HepG2 (cell line): ENCODE measurements around the gene IRX3. TPM values are rescaled to one million over a fixed set of nuclear protein-coding genes. Genes with fewer than 3 reads are reported as not detected.

Experiments used
- ATF7-NPFF ChIP-seq: sonication (generic); formaldehyde crosslinking; IDR thresholded peaks from 2 replicates; pipeline ENCODE4 v1.8.1; 2023; ENCODE audit warnings: mild to moderate bottlenecking, low read depth, missing genetic modification reagents, moderate library complexity
- CCDC6 ChIP-seq: sonication (generic); formaldehyde crosslinking; IDR thresholded peaks from 2 replicates; pipeline ENCODE4 v1.8.1; 2022; ENCODE audit warnings: mild to moderate bottlenecking, missing genetic modification reagents, moderate library complexity
- CEBPG ChIP-seq: IDR thresholded peaks from 2 replicates; pipeline ENCODE4 v1.6.1; 2016
- FLYWCH1 ChIP-seq: sonication (generic); formaldehyde crosslinking; IDR thresholded peaks from 2 replicates; pipeline ENCODE4 v1.8.1; 2023; ENCODE audit warnings: mild to moderate bottlenecking, missing genetic modification reagents
- GRHL1 ChIP-seq: sonication (generic); formaldehyde crosslinking; conservative IDR thresholded peaks from 2 replicates; pipeline ENCODE4 v1.8.0; 2022; ENCODE audit warnings: missing genetic modification reagents
- GZF1 ChIP-seq: sonication (generic); formaldehyde crosslinking; IDR thresholded peaks from 2 replicates; pipeline ENCODE4 v1.5.1; 2020; ENCODE audit warnings: mild to moderate bottlenecking, missing genetic modification reagents
- HNF1A ChIP-seq, 2 experiments: sonication (generic) in 1 of 2; formaldehyde crosslinking in 1 of 2; IDR thresholded peaks; 2 replicates each; pipeline versions ENCODE4 v1.4.0 to v1.6.1; 2016 to 2020; ENCODE audit warnings: borderline replicate concordance in 1 of 2, low read depth in 1 of 2, mild to moderate bottlenecking in 1 of 2, missing genetic modification reagents in 1 of 2
- KLF9 ChIP-seq: IDR thresholded peaks from 2 replicates; pipeline ENCODE4 v1.6.1; 2016; ENCODE audit warnings: low read depth
- MBD4 ChIP-seq: IDR thresholded peaks from 2 replicates; pipeline ENCODE4 v1.6.1; 2012; ENCODE audit warnings: low read length, inconsistent platforms, borderline replicate concordance
- NCOA5 ChIP-seq: sonication (generic); formaldehyde crosslinking; IDR thresholded peaks from 2 replicates; pipeline ENCODE4 v1.4.0; 2020; ENCODE audit warnings: missing genetic modification reagents
- NFE2L1 ChIP-seq: sonication (generic); formaldehyde crosslinking; IDR thresholded peaks from 2 replicates; pipeline ENCODE4 v1.4.0; 2020; ENCODE audit warnings: missing genetic modification reagents, mild to moderate bottlenecking, borderline replicate concordance
- SMARCE1 ChIP-seq: fragments of 450-650 bp; IDR thresholded peaks from 2 replicates; pipeline ENCODE4 v1.6.1; 2017; ENCODE audit warnings: borderline replicate concordance
- ZIK1 ChIP-seq: sonication (generic); formaldehyde crosslinking; IDR thresholded peaks from 2 replicates; pipeline ENCODE4 v1.5.0; 2020; ENCODE audit warnings: mild to moderate bottlenecking, low read depth, missing genetic modification reagents, borderline replicate concordance
- ZNF256 ChIP-seq: sonication (generic); formaldehyde crosslinking; conservative IDR thresholded peaks from 2 replicates; pipeline ENCODE4 v1.4.0; 2020; ENCODE audit warnings: missing genetic modification reagents
- ZNF383 ChIP-seq: sonication (generic); formaldehyde crosslinking; IDR thresholded peaks from 2 replicates; pipeline ENCODE4 v1.4.0; 2020; ENCODE audit warnings: missing genetic modification reagents, mild to moderate bottlenecking, borderline replicate concordance
- ZNF44 ChIP-seq: sonication (generic); formaldehyde crosslinking; IDR thresholded peaks from 2 replicates; pipeline ENCODE4 v1.5.1; 2020; ENCODE audit warnings: mild to moderate bottlenecking, missing genetic modification reagents
- ZNF558 ChIP-seq: sonication (generic); formaldehyde crosslinking; IDR thresholded peaks from 2 replicates; pipeline ENCODE4 v1.9.0; 2022; ENCODE audit warnings: mild to moderate bottlenecking, missing genetic modification reagents, borderline replicate concordance
- ZNF607 ChIP-seq: sonication (generic); formaldehyde crosslinking; IDR thresholded peaks from 2 replicates; pipeline ENCODE4 v1.5.1; 2020; ENCODE audit warnings: missing genetic modification reagents, mild to moderate bottlenecking, borderline replicate concordance
- ZNF615 ChIP-seq: sonication (generic); formaldehyde crosslinking; IDR thresholded peaks from 2 replicates; pipeline ENCODE4 v1.5.0; 2020; ENCODE audit warnings: mild to moderate bottlenecking, missing genetic modification reagents, borderline replicate concordance
- ZNF7 ChIP-seq: IDR thresholded peaks from 2 replicates; pipeline ENCODE4 v1.6.1; 2016; ENCODE audit warnings: missing biosample characterization, missing genetic modification reagents
- ZNF75D ChIP-seq: sonication (generic); formaldehyde crosslinking; IDR thresholded peaks from 2 replicates; pipeline ENCODE4 v1.8.1; 2023; ENCODE audit warnings: missing genetic modification reagents, mild to moderate bottlenecking, borderline replicate concordance
- ZNF781 ChIP-seq: sonication (generic); formaldehyde crosslinking; IDR thresholded peaks from 2 replicates; pipeline ENCODE4 v1.5.1; 2020; ENCODE audit warnings: borderline replicate concordance, mild to moderate bottlenecking, missing genetic modification reagents; ENCODE audit errors: not compliant biosample characterization
- ZNF891 ChIP-seq: sonication (generic); formaldehyde crosslinking; IDR thresholded peaks from 2 replicates; pipeline ENCODE4 v1.5.0; 2020; ENCODE audit warnings: mild to moderate bottlenecking, missing genetic modification reagents
- polyA plus RNA-seq, 8 experiments: library from polyadenylated mRNA; depleted of rRNA in 3 of 8; stranded (reverse) in 7 of 8; unstranded in 1 of 8; fragments of >200 nt; fragmentation: Illumina TruSeq in 4 of 8; extraction: Trizol in 4 of 8; gene quantifications; 2 replicates each; pipeline versions ENCODE4 v1.2.1 to v1.2.3, GENCODE V29; 2011 to 2016; ENCODE audit warnings: low read depth in 4 of 8, missing spikeins in 1 of 8, mixed read lengths in 1 of 8; ENCODE audit not compliant: insufficient read depth in 1 of 8
- total RNA-seq, 5 experiments: library from RNA; depleted of rRNA; stranded (reverse); fragments of >200 nt; fragmentation: Illumina TruSeq; extraction: Trizol; gene quantifications; 2 replicates each; pipeline ENCODE4 v1.2.3, GENCODE V29; 2016; ENCODE audit warnings: low read depth in 1 of 5
- TF ChIP-seq, protein P1 (sequence below), 2 experiments: fragments of 450-650 bp in 1 of 2; sonication (generic) in 1 of 2; formaldehyde crosslinking; IDR thresholded peaks; 2 replicates each; pipeline versions ENCODE4 v1.5.0 to v1.8.0; 2020 to 2022; ENCODE audit warnings: mild to moderate bottlenecking in 1 of 2, missing genetic modification reagents in 1 of 2

Gene IRX3
- total and polyA plus RNA-seq, 2 of the 13 experiments (the other 11 are each of a cell fraction or from before 2014, with no cell fraction given) = 9.2 to 16.4 TPM

- TF ChIP-seq GRHL1 (no peak), NFE2L1 (CRISPR knock-in tag) (no peak), ZNF7 (CRISPR knock-in tag) (peak; percentile 92), ZNF615 (no peak), GZF1 (CRISPR knock-in tag) (no peak), ZNF781 (CRISPR knock-in tag) (no peak), ZNF256 (CRISPR knock-in tag) (no peak), KLF9 (CRISPR knock-in tag) (no peak), FLYWCH1 (no peak), ZIK1 (CRISPR knock-in tag) (no peak), ZNF558 (CRISPR knock-in tag) (0 out of 2 replicates have a peak, but pooled peaks have one; percentile 37), CEBPG (CRISPR knock-in tag) (no peak), ZNF891 (CRISPR knock-in tag) (no peak), ZNF44 (CRISPR knock-in tag) (no peak), NCOA5 (CRISPR knock-in tag) (no peak), ATF7-NPFF (CRISPR knock-in tag) (0 out of 2 replicates have a peak, but pooled peaks have one; percentile 23), ZNF75D (CRISPR knock-in tag) (no peak), CCDC6 (no peak), HNF1A (IDR thresholded peaks at IDR 0.05; ENCODE audit: low read depth) (no peak), HNF1A (CRISPR knock-in tag; IDR thresholded peaks at IDR 0.05; ENCODE audit: borderline replicate concordance) (no peak), ZNF607 (CRISPR knock-in tag) (no peak), ZNF383 (CRISPR knock-in tag) (no peak), MBD4 (no peak), SMARCE1 (no peak)
- TF ChIP-seq, protein P1, sequence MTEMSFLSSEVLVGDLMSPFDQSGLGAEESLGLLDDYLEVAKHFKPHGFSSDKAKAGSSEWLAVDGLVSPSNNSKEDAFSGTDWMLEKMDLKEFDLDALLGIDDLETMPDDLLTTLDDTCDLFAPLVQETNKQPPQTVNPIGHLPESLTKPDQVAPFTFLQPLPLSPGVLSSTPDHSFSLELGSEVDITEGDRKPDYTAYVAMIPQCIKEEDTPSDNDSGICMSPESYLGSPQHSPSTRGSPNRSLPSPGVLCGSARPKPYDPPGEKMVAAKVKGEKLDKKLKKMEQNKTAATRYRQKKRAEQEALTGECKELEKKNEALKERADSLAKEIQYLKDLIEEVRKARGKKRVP (CRISPR knock-in tag; IDR thresholded peaks at IDR 0.05) = no peak
These were observed 20.9 kb downstream of the IRX3 start (continued) for GRCh38 chr16:54265575-54266107.
